ENCODE results near the gene CISD3.
"Not testable (repeated sequence)": the region's sequence is repeated elsewhere in the genome, so short reads cannot be mapped to it uniquely, and the experiment has no call there.

CISD3 gene

GRCh38 chr17:38719289-38719942 lies 10.7 kb upstream of the CISD3 start:
- Histone ChIP-seq H3K4me3 (no peak overlapping the region), H3K9ac (ENCODE audit: insufficient read length) (no peak overlapping the region), H3K36me3 (ENCODE audit: insufficient read depth, low read length) (peaks cover 37% of the 10 kb centered on the region), H3K27ac (peak overlapping the region; percentile 52; the same call in 1 of the 2 replicates), H3K9me3 (ENCODE audit: low read depth, low read length) (no peaks in the 10 kb centered on the region)
- no peak for DNase-seq (ENCODE audit: low read depth, low spot score)
- TF ChIP-seq POLR2AphosphoS5 (IDR thresholded peaks at IDR 0.05; ENCODE audit: borderline replicate concordance, low read depth, low read length) (no peak), EZH2 (IDR thresholded peaks at IDR 0.05) (no peak), FOXP2 (optimal IDR thresholded peaks at IDR 0.05; ENCODE audit: control extremely low read depth, extremely low read length, insufficient read depth) (no peak)

- no peak overlapping the region for H3K9ac ChIP-seq (ENCODE audit: insufficient read length)
- no peak overlapping the region for H3K4me3 ChIP-seq
- no peak for DNase-seq (ENCODE audit: low read depth, low spot score)
- no peak overlapping the region for H3K27ac ChIP-seq
- peaks cover 37% of the 10 kb centered on the region for H3K36me3 ChIP-seq (ENCODE audit: insufficient read depth, low read length)
- TF ChIP-seq EZH2 (IDR thresholded peaks at IDR 0.05), result no peak
- no peak for TF ChIP-seq FOXP2 (optimal IDR thresholded peaks at IDR 0.05; ENCODE audit: control extremely low read depth, extremely low read length, insufficient read depth)
- no peak for TF ChIP-seq POLR2AphosphoS5 (IDR thresholded peaks at IDR 0.05; ENCODE audit: borderline replicate concordance, low read depth, low read length)
- no peaks in the 10 kb centered on the region for H3K9me3 ChIP-seq (ENCODE audit: low read depth, low read length)
Measured at GRCh38 chr17:38719943-38720641, 10.0 kb upstream of the CISD3 start.

GRCh38 chr17:38720941-38721340 lies 9.2 kb upstream of the CISD3 start:
- H3K9ac ChIP-seq (ENCODE audit: insufficient read length), result no peak overlapping the region
- no peaks in the 10 kb centered on the region for H3K9me3 ChIP-seq (ENCODE audit: low read depth, low read length)
- DNase-seq (ENCODE audit: low read depth, low spot score), result no peak
- no peak for TF ChIP-seq POLR2AphosphoS5 (IDR thresholded peaks at IDR 0.05; ENCODE audit: borderline replicate concordance, low read depth, low read length)
- TF ChIP-seq EZH2 (IDR thresholded peaks at IDR 0.05), result no peak
- no peak for TF ChIP-seq FOXP2 (optimal IDR thresholded peaks at IDR 0.05; ENCODE audit: control extremely low read depth, extremely low read length, insufficient read depth)
- peaks cover 35% of the 10 kb centered on the region for H3K36me3 ChIP-seq (ENCODE audit: insufficient read depth, low read length)
- 0 out of 2 replicates have a peak overlapping the region, but pooled peaks have one; percentile 1 for H3K27ac ChIP-seq
- H3K4me3 ChIP-seq, result no peak overlapping the region

- Histone ChIP-seq H3K4me3 (no peak overlapping the region), H3K36me3 (ENCODE audit: insufficient read depth, low read length) (peaks cover 29% of the 10 kb centered on the region), H3K9me3 (ENCODE audit: low read depth, low read length) (no peaks in the 10 kb centered on the region), H3K27ac (no peak overlapping the region), H3K9ac (ENCODE audit: insufficient read length) (no peak overlapping the region)
- DNase-seq (ENCODE audit: low read depth, low spot score), result no peak
- TF ChIP-seq EZH2 (IDR thresholded peaks at IDR 0.05) (no peak), FOXP2 (optimal IDR thresholded peaks at IDR 0.05; ENCODE audit: control extremely low read depth, extremely low read length, insufficient read depth) (no peak), POLR2AphosphoS5 (IDR thresholded peaks at IDR 0.05; ENCODE audit: borderline replicate concordance, low read depth, low read length) (no peak)
Measured at GRCh38 chr17:38721802-38722201, 8.3 kb upstream of the CISD3 start.

DNA sequence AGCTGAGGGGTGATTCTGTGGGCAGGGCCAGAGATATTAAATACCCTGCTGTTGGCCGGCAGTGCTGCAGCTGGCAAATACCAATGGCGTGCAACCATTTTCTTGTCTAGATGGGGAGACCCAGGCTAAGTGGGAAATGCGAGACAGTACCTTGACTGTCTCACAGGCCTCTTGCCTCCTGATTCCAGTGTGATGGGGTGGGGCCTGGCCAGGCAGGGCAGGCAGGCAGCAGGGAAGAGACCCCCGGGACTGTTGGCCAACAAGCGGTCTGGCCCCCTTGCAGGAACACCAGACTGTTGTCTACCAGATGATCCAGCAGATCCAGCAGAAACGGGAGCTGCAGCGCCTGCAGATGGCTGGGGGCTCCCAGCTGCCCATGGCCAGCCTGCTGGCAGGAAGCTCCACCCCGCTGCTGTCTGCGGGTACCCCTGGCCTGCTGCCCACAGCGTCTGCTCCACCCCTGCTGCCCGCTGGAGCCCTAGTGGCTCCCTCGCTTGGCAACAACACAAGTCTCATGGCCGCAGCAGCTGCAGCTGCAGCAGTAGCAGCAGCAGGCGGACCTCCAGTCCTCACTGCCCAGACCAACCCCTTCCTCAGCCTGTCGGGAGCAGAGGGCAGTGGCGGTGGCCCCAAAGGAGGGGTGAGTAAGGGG lies 5.7 kb upstream of the CISD3 start:
- H3K4me3 ChIP-seq, result no peak overlapping the region
- H3K9ac ChIP-seq (ENCODE audit: insufficient read length), result no peak overlapping the region
- no peak overlapping the region for H3K27ac ChIP-seq
- no peak for DNase-seq (ENCODE audit: low read depth, low spot score)
- TF ChIP-seq EZH2 (IDR thresholded peaks at IDR 0.05) (no peak), POLR2AphosphoS5 (IDR thresholded peaks at IDR 0.05; ENCODE audit: borderline replicate concordance, low read depth, low read length) (no peak), FOXP2 (optimal IDR thresholded peaks at IDR 0.05; ENCODE audit: control extremely low read depth, extremely low read length, insufficient read depth) (no peak)
- peaks cover 16% of the 10 kb centered on the region for H3K36me3 ChIP-seq (ENCODE audit: insufficient read depth, low read length)
- no peaks in the 10 kb centered on the region for H3K9me3 ChIP-seq (ENCODE audit: low read depth, low read length)

GRCh38 chr17:38725066-38725465 lies 5.1 kb upstream of the CISD3 start:
- Histone ChIP-seq H3K36me3 (ENCODE audit: insufficient read depth, low read length) (peaks cover 14% of the 10 kb centered on the region), H3K9me3 (ENCODE audit: low read depth, low read length) (no peaks in the 10 kb centered on the region), H3K9ac (ENCODE audit: insufficient read length) (no peak overlapping the region), H3K4me3 (no peak overlapping the region), H3K27ac (no peak overlapping the region)
- TF ChIP-seq EZH2 (IDR thresholded peaks at IDR 0.05), result no peak
- TF ChIP-seq FOXP2 (optimal IDR thresholded peaks at IDR 0.05; ENCODE audit: control extremely low read depth, extremely low read length, insufficient read depth), result no peak
- TF ChIP-seq POLR2AphosphoS5 (IDR thresholded peaks at IDR 0.05; ENCODE audit: borderline replicate concordance, low read depth, low read length), result no peak
- DNase-seq (ENCODE audit: low read depth, low spot score), result no peak

DNA sequence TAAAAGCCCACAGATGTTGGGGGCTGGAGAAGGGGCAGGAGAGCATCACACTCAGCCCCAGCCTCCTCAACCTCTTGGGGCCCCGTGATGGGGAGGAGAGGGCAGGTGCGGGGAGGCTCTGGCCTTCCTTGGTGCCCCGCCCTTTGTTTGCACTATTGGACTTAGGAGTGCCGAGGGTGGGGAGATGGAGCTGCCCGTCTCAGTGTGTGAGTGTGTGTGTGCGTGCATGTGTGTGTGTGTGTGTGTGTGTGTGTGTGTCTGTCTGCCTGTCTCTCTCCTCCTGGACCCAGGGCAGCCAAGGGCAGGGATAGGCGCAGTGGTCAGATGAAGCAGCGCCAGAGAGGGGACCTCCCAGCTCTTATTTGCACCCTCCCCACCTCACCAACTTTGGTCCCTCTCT lies 4.0 kb upstream of the CISD3 start:
- not testable (repeated sequence) for H3K9me3 ChIP-seq (ENCODE audit: low read depth, low read length); DNase-seq (ENCODE audit: low read depth, low spot score); H3K4me3 ChIP-seq; H3K36me3 ChIP-seq (ENCODE audit: insufficient read depth, low read length); H3K9ac ChIP-seq (ENCODE audit: insufficient read length); H3K27ac ChIP-seq

GRCh38 chr17:38727736-38728135 lies 2.4 kb upstream of the CISD3 start:
- TF ChIP-seq POLR2AphosphoS5 (IDR thresholded peaks at IDR 0.05; ENCODE audit: borderline replicate concordance, low read depth, low read length) (no peak), EZH2 (IDR thresholded peaks at IDR 0.05) (no peak), FOXP2 (optimal IDR thresholded peaks at IDR 0.05; ENCODE audit: control extremely low read depth, extremely low read length, insufficient read depth) (no peak)
- Histone ChIP-seq H3K9ac (ENCODE audit: insufficient read length) (no peak overlapping the region), H3K27ac (peak overlapping the region; percentile 54), H3K4me3 (no peak overlapping the region), H3K9me3 (ENCODE audit: low read depth, low read length) (no peaks in the 10 kb centered on the region), H3K36me3 (ENCODE audit: insufficient read depth, low read length) (no peaks in the 10 kb centered on the region; the same call in 1 of the 2 replicates)
- no peak for DNase-seq (ENCODE audit: low read depth, low spot score)

All from SK-N-MC (cell line).